A673 (cell line): Measurements from ENCODE around the gene SBF2. TPM values are rescaled to one million over a fixed set of nuclear protein-coding genes. Genes with fewer than 3 reads are reported as not detected.

Experiments
- BruUV-seq: library from RNA; stranded (reverse); fragments of 400-500 nt; replicated peaks from 2 replicates; lab custom pipeline; 2021; lab: Mats Ljungman, UMichigan
- CTCF ChIA-PET: fragments of 300-600 bp; sonication (Branson Sonifier 250); formaldehyde crosslinking; loops from one replicate; lab custom pipeline; 2022; ENCODE audit warnings: antibody characterized with exemption; lab: Charles Lee
- POLR2A ChIA-PET: fragments of 300-600 bp; sonication (Branson Sonifier 250); formaldehyde crosslinking; loops from one replicate; lab custom pipeline; 2022; ENCODE audit warnings: antibody characterized with exemption; ENCODE audit not compliant: low non-redundant PET; lab: Charles Lee
- DNase-seq: peaks from one replicate; pipeline ENCODE4 v3.0.0-alpha.2; 2015; ENCODE audit warnings: low spot score
- H3K27ac ChIP-seq: fragments of 200-600 bp; sonication (generic); 2 replicates; pipeline ENCODE4 v1.5.1; 2016; ENCODE audit warnings: mixed run types, low read depth, mild to moderate bottlenecking, mixed read lengths, antibody characterized with exemption, low read length; ENCODE audit not compliant: poor library complexity, severe bottlenecking
- H3K27me3 ChIP-seq: fragments of 200-600 bp; sonication (generic); replicated peaks from 2 replicates; pipeline ENCODE4 v1.6.1; 2017; ENCODE audit warnings: mixed run types, low read depth, mild to moderate bottlenecking, mixed read lengths, antibody characterized with exemption, low read length; ENCODE audit not compliant: insufficient read depth, poor library complexity
- H3K36me3 ChIP-seq: fragments of 200-600 bp; sonication (generic); 2 replicates; pipeline ENCODE4 v1.6.1; 2016; ENCODE audit warnings: mixed run types, mild to moderate bottlenecking, mixed read lengths, antibody characterized with exemption, low read length; ENCODE audit not compliant: insufficient read depth, poor library complexity, severe bottlenecking
- H3K4me1 ChIP-seq: fragments of 200-600 bp; sonication (generic); 2 replicates; pipeline ENCODE4 v1.6.1; 2017; ENCODE audit warnings: mixed run types, mild to moderate bottlenecking, mixed read lengths, antibody characterized with exemption, low read length; ENCODE audit not compliant: insufficient read depth, poor library complexity, severe bottlenecking
- H3K4me3 ChIP-seq: fragments of 200-600 bp; sonication (generic); 2 replicates; pipeline ENCODE4 v1.5.1; 2016; ENCODE audit warnings: low read depth, mixed run types, mild to moderate bottlenecking, mixed read lengths, low read length; ENCODE audit not compliant: poor library complexity, severe bottlenecking
- H3K9me3 ChIP-seq: fragments of 200-600 bp; sonication (generic); 2 replicates; pipeline ENCODE4 v1.6.1; 2016; ENCODE audit warnings: mixed run types, low read depth, mild to moderate bottlenecking, mixed read lengths, antibody characterized with exemption, low read length; ENCODE audit not compliant: poor library complexity, severe bottlenecking
- EZH2 ChIP-seq: fragments of 200-600 bp; sonication (generic); IDR thresholded peaks from 2 replicates; pipeline ENCODE4 v1.6.1; 2017; ENCODE audit warnings: borderline replicate concordance, low read depth, mild to moderate bottlenecking, mixed read lengths, antibody characterized with exemption, low read length; ENCODE audit not compliant: poor library complexity, severe bottlenecking
- intact Hi-C: fragments of 100-400 bp; cut with micrococcal nuclease; formaldehyde crosslinking; loops from one replicate; pipeline ENCODE4 v1.10.0; 2022; ENCODE audit not compliant: unreplicated experiment
- total RNA-seq: library from RNA; stranded (reverse); gene quantifications from 2 replicates; pipeline ENCODE4 v1.2.3, GENCODE V29; 2021
- TF ChIP-seq, protein P1 (sequence below): fragments of 300-800, 200-600 bp; sonication (generic); conservative IDR thresholded peaks from 2 replicates; pipeline ENCODE4 v1.5.1; 2017; ENCODE audit warnings: low read depth, mild to moderate bottlenecking, antibody characterized with exemption, low read length, moderate library complexity, mixed read lengths

SBF2 gene
- total RNA-seq, 1 experiment from 2014 or later: 31.8 TPM

GRCh38 chr11:9735919-9736318 lies 558.1 kb downstream of the SBF2 start:
- intact Hi-C loops: no loop called here
- H3K27ac ChIP-seq: no peak overlapping the region
- TF ChIP-seq EZH2: no peak
- TF ChIP-seq, protein P1, sequence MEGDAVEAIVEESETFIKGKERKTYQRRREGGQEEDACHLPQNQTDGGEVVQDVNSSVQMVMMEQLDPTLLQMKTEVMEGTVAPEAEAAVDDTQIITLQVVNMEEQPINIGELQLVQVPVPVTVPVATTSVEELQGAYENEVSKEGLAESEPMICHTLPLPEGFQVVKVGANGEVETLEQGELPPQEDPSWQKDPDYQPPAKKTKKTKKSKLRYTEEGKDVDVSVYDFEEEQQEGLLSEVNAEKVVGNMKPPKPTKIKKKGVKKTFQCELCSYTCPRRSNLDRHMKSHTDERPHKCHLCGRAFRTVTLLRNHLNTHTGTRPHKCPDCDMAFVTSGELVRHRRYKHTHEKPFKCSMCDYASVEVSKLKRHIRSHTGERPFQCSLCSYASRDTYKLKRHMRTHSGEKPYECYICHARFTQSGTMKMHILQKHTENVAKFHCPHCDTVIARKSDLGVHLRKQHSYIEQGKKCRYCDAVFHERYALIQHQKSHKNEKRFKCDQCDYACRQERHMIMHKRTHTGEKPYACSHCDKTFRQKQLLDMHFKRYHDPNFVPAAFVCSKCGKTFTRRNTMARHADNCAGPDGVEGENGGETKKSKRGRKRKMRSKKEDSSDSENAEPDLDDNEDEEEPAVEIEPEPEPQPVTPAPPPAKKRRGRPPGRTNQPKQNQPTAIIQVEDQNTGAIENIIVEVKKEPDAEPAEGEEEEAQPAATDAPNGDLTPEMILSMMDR: no peak
- H3K4me1 ChIP-seq: peaks cover 11% of the 10 kb centered on the region
- CTCF ChIA-PET: no interaction called here
- H3K9me3 ChIP-seq: peaks cover 5% of the 10 kb centered on the region
- BruUV-seq: no TSS peak
- no peaks in the 10 kb centered on the region for H3K27me3 ChIP-seq
- POLR2A ChIA-PET: no interaction called here
- DNase-seq: no peak
- H3K36me3 ChIP-seq: peaks cover 12% of the 10 kb centered on the region
- H3K4me3 ChIP-seq: no peak overlapping the region

GRCh38 chr11:9735236-9735635 lies 558.8 kb downstream of the SBF2 start:
- BruUV-seq: no TSS peak
- Histone ChIP-seq H3K4me1 (peaks cover 11% of the 10 kb centered on the region), H3K4me3 (no peak overlapping the region), H3K27me3 (no peaks in the 10 kb centered on the region), H3K9me3 (peaks cover 5% of the 10 kb centered on the region), H3K36me3 (peaks cover 12% of the 10 kb centered on the region), H3K27ac (no peak overlapping the region)
- CTCF ChIA-PET: interaction anchor here (0.7 kb wide), 1 partner anchor 562 kb away, joined by 5 read pairs; no protein-coding TSS in a partner anchor
- POLR2A ChIA-PET: no interaction called here
- TF ChIP-seq EZH2: no peak
- TF ChIP-seq, protein P1: no peak
- intact Hi-C loops: no loop called here
- DNase-seq: no peak

DNA sequence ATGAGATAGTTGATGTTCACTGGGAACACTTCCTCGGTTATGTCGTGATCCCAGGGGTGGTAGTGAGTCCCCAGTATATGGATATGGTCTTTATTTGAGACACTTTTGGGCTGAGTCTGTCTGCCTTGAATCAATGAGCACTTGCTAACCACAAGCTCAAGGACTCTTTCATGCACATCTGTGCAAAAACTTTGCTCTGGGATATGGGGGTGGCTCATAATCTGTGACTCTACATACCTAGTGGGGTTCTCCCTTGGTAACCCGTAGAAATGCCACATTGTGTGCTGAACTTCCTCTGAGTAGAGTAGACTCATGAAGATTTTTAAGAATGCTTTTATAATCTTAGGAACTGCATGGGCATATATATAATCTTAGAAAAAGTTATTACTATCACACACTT lies 560.8 kb downstream of the SBF2 start:
- Histone ChIP-seq H3K4me1 (peaks cover 11% of the 10 kb centered on the region), H3K9me3 (peaks cover 5% of the 10 kb centered on the region), H3K4me3 (no peak overlapping the region), H3K27me3 (no peaks in the 10 kb centered on the region), H3K27ac (peak overlapping the region; percentile 80), H3K36me3 (peaks cover 14% of the 10 kb centered on the region)
- ChIA-PET POLR2A (no interaction called here), CTCF (no interaction called here)
- BruUV-seq: no TSS peak
- intact Hi-C loops: no loop called here
- no peak for DNase-seq
- TF ChIP-seq, protein P1: no peak
- no peak for TF ChIP-seq EZH2
